AG08395 (cell line): ENCODE results near the gene FBN1.

Experiments
- DNase-seq: peaks from one replicate; pipeline ENCODE4 v3.0.0; 2012; ENCODE audit warnings: mixed read lengths, low spot score

Gene FBN1

DNA sequence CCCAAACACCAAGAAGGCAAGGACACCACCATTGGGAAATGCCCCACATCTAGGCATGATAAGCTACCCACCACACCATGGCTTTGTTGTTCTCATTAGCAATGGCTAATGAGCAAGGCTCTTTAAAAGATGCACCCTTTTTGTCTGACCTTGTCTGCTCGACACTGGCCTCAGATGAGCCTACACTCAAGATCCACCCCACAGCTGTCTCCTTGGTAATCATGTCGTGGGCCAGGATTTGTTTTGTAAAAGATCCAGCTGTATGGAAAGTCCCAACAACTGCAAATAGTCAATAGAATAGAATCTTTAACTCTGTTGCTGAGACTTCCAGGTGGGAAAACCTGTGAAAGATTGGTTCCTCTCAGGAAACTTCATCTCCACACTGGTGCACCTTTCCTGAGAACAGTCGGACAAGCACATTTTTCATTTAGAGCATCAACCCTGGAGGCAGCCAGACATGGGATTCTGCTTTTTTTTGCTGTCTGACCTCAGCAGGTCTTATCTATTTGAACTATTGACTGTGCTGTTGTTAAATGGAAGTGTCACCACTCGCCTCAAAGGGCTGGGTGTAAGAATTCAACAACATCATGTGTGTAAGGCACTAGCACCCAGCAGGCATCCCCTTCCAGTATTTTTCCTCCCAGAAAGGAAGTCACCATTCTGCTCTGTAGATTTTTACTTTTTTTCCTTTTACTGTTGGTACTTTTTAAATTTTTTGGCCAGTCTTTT, 278.8 kb downstream of the FBN1 start:
- DNase-seq = no peak

DNA sequence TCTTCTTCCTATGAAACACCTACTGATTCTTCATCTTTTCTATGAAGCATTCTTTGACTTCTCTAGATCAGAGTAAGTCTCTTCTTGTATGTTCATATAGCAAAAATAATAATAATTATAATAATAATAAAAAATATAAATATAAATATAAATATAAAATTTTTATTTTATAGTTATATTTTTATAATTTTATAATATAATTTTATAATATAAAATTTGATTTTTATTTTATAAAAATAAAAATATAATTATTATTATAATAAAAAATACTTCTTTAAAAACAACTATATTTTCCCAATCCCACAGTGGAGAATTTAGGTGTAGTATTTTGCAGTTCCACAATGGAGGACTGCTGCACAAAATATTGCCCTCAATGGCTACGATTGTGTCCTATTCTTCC, 279.9 kb downstream of the FBN1 start:
- no peak for DNase-seq

DNA sequence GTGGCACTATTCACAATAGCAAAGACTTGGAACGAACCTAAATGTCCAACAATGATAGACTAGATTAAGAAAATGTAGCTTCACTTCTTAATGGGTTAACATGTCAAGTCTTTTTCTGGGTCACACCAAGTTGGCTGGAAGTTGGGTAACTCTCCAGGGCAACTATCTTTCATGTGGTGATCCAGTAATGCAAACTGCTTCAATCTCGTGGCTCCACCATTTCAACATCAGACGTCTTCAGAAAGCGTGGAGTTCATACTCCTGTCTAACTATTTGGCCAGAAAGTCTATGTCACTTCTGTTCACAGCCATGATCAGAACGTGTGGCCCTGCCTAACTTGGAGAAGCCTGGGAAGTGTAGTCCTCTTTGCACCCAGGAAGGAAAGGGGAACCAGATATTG, 282.0 kb downstream of the FBN1 start:
- DNase-seq = no peak

DNA sequence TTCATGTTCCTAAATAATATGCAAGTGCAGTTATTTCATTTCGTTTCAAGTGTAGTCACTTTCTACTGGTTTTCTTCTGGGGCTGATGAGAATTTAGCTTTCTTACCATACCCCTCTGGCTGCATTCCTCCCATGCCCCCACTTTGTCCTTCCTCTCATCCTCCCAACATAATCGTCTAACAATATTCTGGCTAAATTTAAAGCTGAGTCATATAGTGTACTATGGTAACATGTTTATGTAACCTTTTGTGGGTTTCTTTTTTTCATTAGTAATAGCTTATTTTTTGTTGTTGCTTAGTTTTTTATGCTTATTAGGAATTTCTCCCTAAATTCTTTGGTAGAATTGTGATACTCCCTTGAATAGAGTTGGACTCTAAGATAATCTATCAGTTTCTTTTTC, 283.8 kb downstream of the FBN1 start:
- no peak for DNase-seq

DNA sequence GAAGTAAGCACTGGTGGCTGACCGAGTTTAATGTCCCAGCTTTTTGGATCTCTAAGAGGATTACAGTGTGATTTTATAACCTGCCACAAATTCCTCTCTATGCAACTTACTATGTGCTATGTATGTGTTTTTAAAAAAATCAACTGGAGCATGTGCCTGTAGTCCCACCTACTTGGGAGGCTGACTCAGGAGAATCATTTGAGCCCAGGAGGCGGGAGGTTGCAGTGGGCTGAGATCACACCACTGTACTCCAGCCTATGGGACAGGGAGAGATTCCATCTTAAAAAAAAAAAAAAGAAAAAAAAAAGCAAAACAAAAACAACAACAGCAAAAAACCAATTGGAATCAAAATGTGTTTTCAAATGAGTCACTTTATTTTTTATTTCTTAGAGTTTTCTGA, 284.7 kb downstream of the FBN1 start:
- no peak for DNase-seq
